Measurements from ENCODE around the gene CBX4.

GRCh38 chr17:79810130-79811010 is 28.9 kb downstream of the CBX4 start:
- TF ChIP-seq, protein P1, sequence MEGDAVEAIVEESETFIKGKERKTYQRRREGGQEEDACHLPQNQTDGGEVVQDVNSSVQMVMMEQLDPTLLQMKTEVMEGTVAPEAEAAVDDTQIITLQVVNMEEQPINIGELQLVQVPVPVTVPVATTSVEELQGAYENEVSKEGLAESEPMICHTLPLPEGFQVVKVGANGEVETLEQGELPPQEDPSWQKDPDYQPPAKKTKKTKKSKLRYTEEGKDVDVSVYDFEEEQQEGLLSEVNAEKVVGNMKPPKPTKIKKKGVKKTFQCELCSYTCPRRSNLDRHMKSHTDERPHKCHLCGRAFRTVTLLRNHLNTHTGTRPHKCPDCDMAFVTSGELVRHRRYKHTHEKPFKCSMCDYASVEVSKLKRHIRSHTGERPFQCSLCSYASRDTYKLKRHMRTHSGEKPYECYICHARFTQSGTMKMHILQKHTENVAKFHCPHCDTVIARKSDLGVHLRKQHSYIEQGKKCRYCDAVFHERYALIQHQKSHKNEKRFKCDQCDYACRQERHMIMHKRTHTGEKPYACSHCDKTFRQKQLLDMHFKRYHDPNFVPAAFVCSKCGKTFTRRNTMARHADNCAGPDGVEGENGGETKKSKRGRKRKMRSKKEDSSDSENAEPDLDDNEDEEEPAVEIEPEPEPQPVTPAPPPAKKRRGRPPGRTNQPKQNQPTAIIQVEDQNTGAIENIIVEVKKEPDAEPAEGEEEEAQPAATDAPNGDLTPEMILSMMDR (IDR thresholded peaks at IDR 0.05 in 4 of 5, conservative IDR thresholded peaks at IDR 0.05 in 1 of 5) = no peak
- TF ChIP-seq POLR2A (IDR thresholded peaks at IDR 0.05) = no peak

All from gastrocnemius medialis (tissue), 4 donors.